Measurements from ENCODE around the gene IGFL2.

- TF ChIP-seq CTCF (IDR thresholded peaks at IDR 0.05) (no peak), POLR2A (IDR thresholded peaks at IDR 0.05) (no peak)
These were observed 42.2 kb downstream of the IGFL2 start for GRCh38 chr19:46189971-46190888.
